HEK293T (cell line): Measurements from ENCODE around the gene CHCHD4.
"Not testable (repeated sequence)": the region's sequence is repeated elsewhere in the genome, so short reads cannot be mapped to it uniquely, and the experiment has no call there.

Source experiments
- ARNT ChIP-seq: fragments of 450-650 bp; IDR thresholded peaks from 2 replicates; pipeline ENCODE4 v1.6.1; 2017; ENCODE audit warnings: mild to moderate bottlenecking
- ELF4 ChIP-seq: fragments of 450-650 bp; IDR thresholded peaks from 2 replicates; pipeline ENCODE4 v1.6.1; 2017; ENCODE audit warnings: antibody characterized with exemption
- FOXM1 ChIP-seq: fragments of 450-650 bp; IDR thresholded peaks from 2 replicates; pipeline ENCODE4 v1.6.1; 2017; ENCODE audit warnings: mild to moderate bottlenecking, borderline replicate concordance
- PKNOX1 ChIP-seq: fragments of 450-650 bp; IDR thresholded peaks from 2 replicates; pipeline ENCODE4 v1.6.1; 2016
- SP1 ChIP-seq: fragments of 450-650 bp; IDR thresholded peaks from 2 replicates; pipeline ENCODE4 v1.6.1; 2017
- SUZ12 ChIP-seq: fragments of 450-650 bp; IDR thresholded peaks from 2 replicates; pipeline ENCODE4 v1.6.1; 2016; ENCODE audit warnings: mild to moderate bottlenecking
- ZNF384 ChIP-seq: fragments of 450-650 bp; IDR thresholded peaks from 2 replicates; pipeline ENCODE4 v1.6.1; 2016

GRCh38 chr3:14091959-14092358, 32.7 kb downstream of the CHCHD4 start:
- not testable (repeated sequence) for TF ChIP-seq FOXM1, SUZ12, ELF4, SP1, PKNOX1, ARNT, ZNF384
